H9 (cell line): Measurements from ENCODE around the gene SNX7. TPM values are rescaled to one million over a fixed set of nuclear protein-coding genes. Genes with fewer than 3 reads are reported as not detected.

Experiments used
- DNase-seq: peaks from one replicate; pipeline ENCODE4 v3.0.0-alpha.2; 2017
- H2AFZ ChIP-seq: one replicate; pipeline ENCODE4 v1.6.1; 2013; ENCODE audit warnings: mild to moderate bottlenecking, low read length, control low read depth, moderate library complexity
- H2AK5ac ChIP-seq: 2 replicates; pipeline ENCODE4 v1.6.1; 2013; ENCODE audit warnings: low read length, control low read depth, mixed read lengths; ENCODE audit not compliant: insufficient read length
- H2BK120ac ChIP-seq: one replicate; pipeline ENCODE4 v1.6.1; 2013; ENCODE audit warnings: low read depth, mild to moderate bottlenecking, low read length, control low read depth, inconsistent platforms; ENCODE audit not compliant: poor library complexity, severe bottlenecking
- H2BK12ac ChIP-seq: 2 replicates; pipeline ENCODE4 v1.6.1; 2013; ENCODE audit warnings: low read length, control low read depth, mixed read lengths, low read depth; ENCODE audit not compliant: insufficient read length
- H2BK15ac ChIP-seq: 2 replicates; pipeline ENCODE4 v1.6.1; 2013; ENCODE audit warnings: low read depth, low read length, control low read depth
- H2BK20ac ChIP-seq: one replicate; pipeline ENCODE4 v1.6.1; 2013; ENCODE audit warnings: low read depth, mild to moderate bottlenecking, low read length, control low read depth, inconsistent platforms; ENCODE audit not compliant: poor library complexity, severe bottlenecking
- H2BK5ac ChIP-seq: 2 replicates; pipeline ENCODE4 v1.6.1; 2013; ENCODE audit warnings: low read length, control low read depth, mixed read lengths; ENCODE audit not compliant: insufficient read length
- H3K14ac ChIP-seq: 2 replicates; pipeline ENCODE4 v1.6.1; 2013; ENCODE audit warnings: low read length, control low read depth; ENCODE audit not compliant: insufficient read depth
- H3K18ac ChIP-seq: 2 replicates; pipeline ENCODE4 v1.6.1; 2013; ENCODE audit warnings: low read depth, mild to moderate bottlenecking, mixed read lengths, low read length, control low read depth; ENCODE audit not compliant: insufficient read length
- H3K23ac ChIP-seq: 2 replicates; pipeline ENCODE4 v1.6.1; 2013; ENCODE audit warnings: low read length, control low read depth, mixed read lengths, low read depth; ENCODE audit not compliant: insufficient read length
- H3K23me2 ChIP-seq: 2 replicates; pipeline ENCODE4 v1.6.1; 2013; ENCODE audit warnings: low read depth, mild to moderate bottlenecking, mixed read lengths, low read length, control low read depth; ENCODE audit not compliant: insufficient read length, poor library complexity, severe bottlenecking
- H3K27ac ChIP-seq: 2 replicates; pipeline ENCODE4 v1.5.1; 2013; ENCODE audit warnings: low read length, control low read depth, mixed read lengths, low read depth; ENCODE audit not compliant: insufficient read length
- H3K27me3 ChIP-seq: 2 replicates; pipeline ENCODE4 v1.6.1; 2013; ENCODE audit warnings: low read length, control low read depth, inconsistent platforms; ENCODE audit not compliant: insufficient read depth
- H3K4ac ChIP-seq: 2 replicates; pipeline ENCODE4 v1.6.1; 2013; ENCODE audit warnings: low read depth, mild to moderate bottlenecking, control low read depth, inconsistent platforms, low read length, moderate library complexity
- H3K4me1 ChIP-seq: 2 replicates; pipeline ENCODE4 v1.6.1; 2013; ENCODE audit warnings: low read length, control low read depth, inconsistent platforms; ENCODE audit not compliant: insufficient read depth
- H3K4me2 ChIP-seq: 2 replicates; pipeline ENCODE4 v1.6.1; 2013; ENCODE audit warnings: low read length, control low read depth, mixed read lengths; ENCODE audit not compliant: insufficient read length, insufficient read depth
- H3K56ac ChIP-seq: 2 replicates; pipeline ENCODE4 v1.6.1; 2013; ENCODE audit warnings: low read depth, mild to moderate bottlenecking, mixed read lengths, low read length, control low read depth; ENCODE audit not compliant: insufficient read length
- H3K79me1 ChIP-seq: 2 replicates; pipeline ENCODE4 v1.6.1; 2013; ENCODE audit warnings: low read depth, mild to moderate bottlenecking, moderate library complexity, low read length, control low read depth, inconsistent platforms; ENCODE audit not compliant: insufficient read depth, poor library complexity, severe bottlenecking
- H3K79me2 ChIP-seq: 2 replicates; pipeline ENCODE4 v1.6.1; 2013; ENCODE audit warnings: low read length, control low read depth, inconsistent platforms; ENCODE audit not compliant: insufficient read depth
- H3K9ac ChIP-seq: 2 replicates; pipeline ENCODE4 v1.6.1; 2013; ENCODE audit warnings: low read length, control low read depth, mixed read lengths; ENCODE audit not compliant: insufficient read length; ENCODE audit errors: extremely low read depth
- H3K9me3 ChIP-seq: one replicate; pipeline ENCODE4 v1.6.1; 2013; ENCODE audit warnings: low read depth, low read length, inconsistent platforms; ENCODE audit not compliant: control insufficient read depth
- H3T11ph ChIP-seq: one replicate; pipeline ENCODE4 v1.6.1; 2013; ENCODE audit warnings: mild to moderate bottlenecking, low read length, control low read depth, inconsistent platforms
- H4K20me1 ChIP-seq: one replicate; pipeline ENCODE4 v1.6.1; 2013; ENCODE audit not compliant: control insufficient read depth, insufficient read length, insufficient read depth
- H4K5ac ChIP-seq: 2 replicates; pipeline ENCODE4 v1.6.1; 2013; ENCODE audit warnings: low read depth, mild to moderate bottlenecking, mixed read lengths, low read length, control low read depth; ENCODE audit not compliant: insufficient read length
- H4K8ac ChIP-seq: replicated peaks from 2 replicates; pipeline ENCODE4 v1.6.1; 2013; ENCODE audit warnings: low read length, control low read depth, mixed read lengths, low read depth; ENCODE audit not compliant: insufficient read length
- H4K91ac ChIP-seq: 2 replicates; pipeline ENCODE4 v1.6.1; 2013; ENCODE audit warnings: low read depth, mild to moderate bottlenecking, moderate library complexity, mixed read lengths, low read length, control low read depth; ENCODE audit not compliant: insufficient read length
- H3K27ac Mint-ChIP-seq, 3 experiments: 2 replicates in 2 of 3; 3 replicates in 1 of 3; pipeline ENCODE4 v1.8.0; 2020 to 2021; ENCODE audit warnings: mixed read lengths in 3 of 3, mild to moderate bottlenecking in 1 of 3, moderate library complexity in 1 of 3
- H3K27me3 Mint-ChIP-seq: 2 replicates; pipeline ENCODE4 v1.8.0; 2021; ENCODE audit warnings: low read depth, mild to moderate bottlenecking, moderate library complexity, mixed read lengths
- H3K36me3 Mint-ChIP-seq, 3 experiments: 2 replicates in 2 of 3; 3 replicates in 1 of 3; pipeline ENCODE4 v1.8.0; 2020 to 2021; ENCODE audit warnings: low read depth in 3 of 3, mixed read lengths in 3 of 3; ENCODE audit not compliant: insufficient read depth in 1 of 3
- H3K4me1 Mint-ChIP-seq, 2 experiments: 2 replicates each; pipeline ENCODE4 v1.8.0; 2020; ENCODE audit warnings: mixed read lengths in 2 of 2
- H3K4me3 Mint-ChIP-seq, 2 experiments: 2 replicates in 1 of 2; 3 replicates in 1 of 2; pipeline ENCODE4 v1.8.0; 2020 to 2021; ENCODE audit warnings: mild to moderate bottlenecking in 2 of 2, mixed read lengths in 2 of 2, moderate library complexity in 1 of 2
- H3K9me3 Mint-ChIP-seq, 2 experiments: 2 replicates in 1 of 2; 3 replicates in 1 of 2; pipeline ENCODE4 v1.8.0; 2020; ENCODE audit warnings: mild to moderate bottlenecking in 2 of 2, mixed read lengths in 2 of 2, moderate library complexity in 1 of 2
- CTCF ChIP-seq: fragments of 200-600 bp; sonication (generic); conservative IDR thresholded peaks from 3 replicates; pipeline ENCODE4 v1.8.0; 2021; ENCODE audit warnings: antibody characterized with exemption, mild to moderate bottlenecking
- WGBS: extraction: QIAGEN DNeasy Blood & Tissue Kit; methylation state at CpG from one replicate; pipeline ENCODE4 v1.1.7; 2013; ENCODE audit warnings: missing lambda C conversion rate, low lambda C conversion rate, mixed read lengths; ENCODE audit not compliant: insufficient read length; ENCODE audit errors: extremely low coverage; 5-methylcytosine and 5-hydroxymethylcytosine counted together
- total RNA-seq: library from RNA; stranded (reverse); gene quantifications from 2 replicates; pipeline ENCODE4 v1.2.1, GENCODE V29; 2021

The SNX7 gene
- total RNA-seq, 1 experiment from 2014 or later, result 24.7 TPM

- H3K27me3 Mint-ChIP-seq, result no peaks in the 10 kb centered on the region
- Histone ChIP-seq H3K27me3 (no peaks in the 10 kb centered on the region), H3K4ac (no peak overlapping the region), H4K8ac (no peak overlapping the region), H2BK20ac (no peak overlapping the region), H3K14ac (no peak overlapping the region), H4K5ac (no peak overlapping the region), H2BK5ac (no peak overlapping the region), H2BK12ac (no peak overlapping the region), H3K27ac (no peak overlapping the region), H2AK5ac (no peak overlapping the region), H4K91ac (no peak overlapping the region), H2AFZ (no peak overlapping the region), H3K23ac (no peak overlapping the region), H3K18ac (no peak overlapping the region), H3K23me2 (no peaks in the 10 kb centered on the region), H3K79me1 (no peaks in the 10 kb centered on the region), H3K56ac (no peak overlapping the region), H3K79me2 (no peaks in the 10 kb centered on the region), H3K9ac (no peak overlapping the region), H3K9me3 (no peaks in the 10 kb centered on the region), H3T11ph (no peak overlapping the region), H3K4me2 (no peak overlapping the region), H4K20me1 (no peaks in the 10 kb centered on the region), H2BK120ac (no peak overlapping the region), H3K4me1 (no peaks in the 10 kb centered on the region), H2BK15ac (no peak overlapping the region)
- no peak overlapping the region for H3K27ac Mint-ChIP-seq
- no peaks in the 10 kb centered on the region for H3K9me3 Mint-ChIP-seq
- no peaks in the 10 kb centered on the region for H3K36me3 Mint-ChIP-seq
- H3K4me3 Mint-ChIP-seq, result no peak overlapping the region
- WGBS, result no CpG with 5 or more reads among the region's 1 CpG
- peaks cover 0 to 2% of the 10 kb centered on the region in 2 experiments; a peak in 1 of 4 replicates for H3K4me1 Mint-ChIP-seq
- TF ChIP-seq CTCF, result no peak
- DNase-seq, result no peak
These were observed 41.5 kb downstream of the SNX7 start for GRCh38 chr1:98702976-98703375.
